H9 (cell line): ENCODE results near the gene PRKAG2. TPM values are rescaled to one million over a fixed set of nuclear protein-coding genes. Genes with fewer than 3 reads are reported as not detected.
"Not testable (repeated sequence)": the region's sequence is repeated elsewhere in the genome, so short reads cannot be mapped to it uniquely, and the experiment has no call there.

Experiments
- DNase-seq: peaks from one replicate; pipeline ENCODE4 v3.0.0-alpha.2; 2017
- H2AFZ ChIP-seq: one replicate; pipeline ENCODE4 v1.6.1; 2013; ENCODE audit warnings: mild to moderate bottlenecking, low read length, control low read depth, moderate library complexity
- H2AK5ac ChIP-seq: 2 replicates; pipeline ENCODE4 v1.6.1; 2013; ENCODE audit warnings: low read length, control low read depth, mixed read lengths; ENCODE audit not compliant: insufficient read length
- H2BK120ac ChIP-seq: one replicate; pipeline ENCODE4 v1.6.1; 2013; ENCODE audit warnings: low read depth, mild to moderate bottlenecking, low read length, control low read depth, inconsistent platforms; ENCODE audit not compliant: poor library complexity, severe bottlenecking
- H2BK12ac ChIP-seq: 2 replicates; pipeline ENCODE4 v1.6.1; 2013; ENCODE audit warnings: low read length, control low read depth, mixed read lengths, low read depth; ENCODE audit not compliant: insufficient read length
- H2BK15ac ChIP-seq: 2 replicates; pipeline ENCODE4 v1.6.1; 2013; ENCODE audit warnings: low read depth, low read length, control low read depth
- H2BK20ac ChIP-seq: one replicate; pipeline ENCODE4 v1.6.1; 2013; ENCODE audit warnings: low read depth, mild to moderate bottlenecking, low read length, control low read depth, inconsistent platforms; ENCODE audit not compliant: poor library complexity, severe bottlenecking
- H2BK5ac ChIP-seq: 2 replicates; pipeline ENCODE4 v1.6.1; 2013; ENCODE audit warnings: low read length, control low read depth, mixed read lengths; ENCODE audit not compliant: insufficient read length
- H3K14ac ChIP-seq: 2 replicates; pipeline ENCODE4 v1.6.1; 2013; ENCODE audit warnings: low read length, control low read depth; ENCODE audit not compliant: insufficient read depth
- H3K18ac ChIP-seq: 2 replicates; pipeline ENCODE4 v1.6.1; 2013; ENCODE audit warnings: low read depth, mild to moderate bottlenecking, mixed read lengths, low read length, control low read depth; ENCODE audit not compliant: insufficient read length
- H3K23ac ChIP-seq: 2 replicates; pipeline ENCODE4 v1.6.1; 2013; ENCODE audit warnings: low read length, control low read depth, mixed read lengths, low read depth; ENCODE audit not compliant: insufficient read length
- H3K23me2 ChIP-seq: 2 replicates; pipeline ENCODE4 v1.6.1; 2013; ENCODE audit warnings: low read depth, mild to moderate bottlenecking, mixed read lengths, low read length, control low read depth; ENCODE audit not compliant: insufficient read length, poor library complexity, severe bottlenecking
- H3K27ac ChIP-seq: 2 replicates; pipeline ENCODE4 v1.5.1; 2013; ENCODE audit warnings: low read length, control low read depth, mixed read lengths, low read depth; ENCODE audit not compliant: insufficient read length
- H3K27me3 ChIP-seq: 2 replicates; pipeline ENCODE4 v1.6.1; 2013; ENCODE audit warnings: low read length, control low read depth, inconsistent platforms; ENCODE audit not compliant: insufficient read depth
- H3K4ac ChIP-seq: 2 replicates; pipeline ENCODE4 v1.6.1; 2013; ENCODE audit warnings: low read depth, mild to moderate bottlenecking, control low read depth, inconsistent platforms, low read length, moderate library complexity
- H3K4me1 ChIP-seq: 2 replicates; pipeline ENCODE4 v1.6.1; 2013; ENCODE audit warnings: low read length, control low read depth, inconsistent platforms; ENCODE audit not compliant: insufficient read depth
- H3K4me2 ChIP-seq: 2 replicates; pipeline ENCODE4 v1.6.1; 2013; ENCODE audit warnings: low read length, control low read depth, mixed read lengths; ENCODE audit not compliant: insufficient read length, insufficient read depth
- H3K56ac ChIP-seq: 2 replicates; pipeline ENCODE4 v1.6.1; 2013; ENCODE audit warnings: low read depth, mild to moderate bottlenecking, mixed read lengths, low read length, control low read depth; ENCODE audit not compliant: insufficient read length
- H3K79me1 ChIP-seq: 2 replicates; pipeline ENCODE4 v1.6.1; 2013; ENCODE audit warnings: low read depth, mild to moderate bottlenecking, moderate library complexity, low read length, control low read depth, inconsistent platforms; ENCODE audit not compliant: insufficient read depth, poor library complexity, severe bottlenecking
- H3K79me2 ChIP-seq: 2 replicates; pipeline ENCODE4 v1.6.1; 2013; ENCODE audit warnings: low read length, control low read depth, inconsistent platforms; ENCODE audit not compliant: insufficient read depth
- H3K9ac ChIP-seq: 2 replicates; pipeline ENCODE4 v1.6.1; 2013; ENCODE audit warnings: low read length, control low read depth, mixed read lengths; ENCODE audit not compliant: insufficient read length; ENCODE audit errors: extremely low read depth
- H3K9me3 ChIP-seq: one replicate; pipeline ENCODE4 v1.6.1; 2013; ENCODE audit warnings: low read depth, low read length, inconsistent platforms; ENCODE audit not compliant: control insufficient read depth
- H3T11ph ChIP-seq: one replicate; pipeline ENCODE4 v1.6.1; 2013; ENCODE audit warnings: mild to moderate bottlenecking, low read length, control low read depth, inconsistent platforms
- H4K20me1 ChIP-seq: one replicate; pipeline ENCODE4 v1.6.1; 2013; ENCODE audit not compliant: control insufficient read depth, insufficient read length, insufficient read depth
- H4K5ac ChIP-seq: 2 replicates; pipeline ENCODE4 v1.6.1; 2013; ENCODE audit warnings: low read depth, mild to moderate bottlenecking, mixed read lengths, low read length, control low read depth; ENCODE audit not compliant: insufficient read length
- H4K8ac ChIP-seq: replicated peaks from 2 replicates; pipeline ENCODE4 v1.6.1; 2013; ENCODE audit warnings: low read length, control low read depth, mixed read lengths, low read depth; ENCODE audit not compliant: insufficient read length
- H4K91ac ChIP-seq: 2 replicates; pipeline ENCODE4 v1.6.1; 2013; ENCODE audit warnings: low read depth, mild to moderate bottlenecking, moderate library complexity, mixed read lengths, low read length, control low read depth; ENCODE audit not compliant: insufficient read length
- H3K27ac Mint-ChIP-seq, 3 experiments: 2 replicates in 2 of 3; 3 replicates in 1 of 3; pipeline ENCODE4 v1.8.0; 2020 to 2021; ENCODE audit warnings: mixed read lengths in 3 of 3, mild to moderate bottlenecking in 1 of 3, moderate library complexity in 1 of 3
- H3K27me3 Mint-ChIP-seq: 2 replicates; pipeline ENCODE4 v1.8.0; 2021; ENCODE audit warnings: low read depth, mild to moderate bottlenecking, moderate library complexity, mixed read lengths
- H3K36me3 Mint-ChIP-seq, 3 experiments: 2 replicates in 2 of 3; 3 replicates in 1 of 3; pipeline ENCODE4 v1.8.0; 2020 to 2021; ENCODE audit warnings: low read depth in 3 of 3, mixed read lengths in 3 of 3; ENCODE audit not compliant: insufficient read depth in 1 of 3
- H3K4me1 Mint-ChIP-seq, 2 experiments: 2 replicates each; pipeline ENCODE4 v1.8.0; 2020; ENCODE audit warnings: mixed read lengths in 2 of 2
- H3K4me3 Mint-ChIP-seq, 2 experiments: 2 replicates in 1 of 2; 3 replicates in 1 of 2; pipeline ENCODE4 v1.8.0; 2020 to 2021; ENCODE audit warnings: mild to moderate bottlenecking in 2 of 2, mixed read lengths in 2 of 2, moderate library complexity in 1 of 2
- H3K9me3 Mint-ChIP-seq, 2 experiments: 2 replicates in 1 of 2; 3 replicates in 1 of 2; pipeline ENCODE4 v1.8.0; 2020; ENCODE audit warnings: mild to moderate bottlenecking in 2 of 2, mixed read lengths in 2 of 2, moderate library complexity in 1 of 2
- WGBS: extraction: QIAGEN DNeasy Blood & Tissue Kit; methylation state at CpG from one replicate; pipeline ENCODE4 v1.1.7; 2013; ENCODE audit warnings: missing lambda C conversion rate, low lambda C conversion rate, mixed read lengths; ENCODE audit not compliant: insufficient read length; ENCODE audit errors: extremely low coverage; 5-methylcytosine and 5-hydroxymethylcytosine counted together
- total RNA-seq: library from RNA; stranded (reverse); gene quantifications from 2 replicates; pipeline ENCODE4 v1.2.1, GENCODE V29; 2021
- TF ChIP-seq, protein P1 (sequence below): fragments of 200-600 bp; sonication (generic); conservative IDR thresholded peaks from 3 replicates; pipeline ENCODE4 v1.8.0; 2021; ENCODE audit warnings: antibody characterized with exemption, mild to moderate bottlenecking

The PRKAG2 gene
- total RNA-seq, 1 experiment from 2014 or later, result 11.8 TPM

DNA sequence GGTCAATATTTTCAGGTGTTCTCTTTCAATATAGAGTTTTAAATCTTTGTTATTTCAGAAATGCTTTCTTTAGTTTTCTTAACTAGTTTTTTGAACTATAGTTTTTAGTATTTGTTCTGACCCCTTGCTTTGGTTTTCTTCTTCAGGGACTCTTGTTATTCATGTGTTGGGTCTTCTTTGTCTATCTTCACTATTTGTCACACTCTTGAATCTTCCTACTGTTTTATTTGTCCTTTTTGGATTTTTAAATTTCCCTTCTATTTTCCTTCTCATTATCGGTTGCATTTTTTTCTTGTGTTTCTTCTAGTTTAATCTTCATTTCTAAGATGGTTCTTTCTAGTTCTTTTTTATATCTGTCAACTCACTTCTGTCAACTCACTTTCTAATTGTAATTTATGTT, 37.1 kb upstream of the PRKAG2 start:
- H3K14ac ChIP-seq, result no peak overlapping the region
- no peak overlapping the region for H2BK20ac ChIP-seq
- peaks cover 4% of the 10 kb centered on the region for H3K27me3 Mint-ChIP-seq
- H2AFZ ChIP-seq, result no peak overlapping the region
- no peak overlapping the region for H3K27ac Mint-ChIP-seq
- no peak overlapping the region for H3K4me3 Mint-ChIP-seq
- H3K36me3 Mint-ChIP-seq, result peaks cover 0 to 12% (median 2%) of the 10 kb centered on the region in 3 experiments; a peak in 4 of 7 replicates
- no peak for DNase-seq
- H3K23ac ChIP-seq, result no peak overlapping the region
- H3K4ac ChIP-seq, result no peak overlapping the region
- H3K79me1 ChIP-seq, result no peaks in the 10 kb centered on the region
- no CpG with 5 or more reads among the region's 1 CpG for WGBS
- H3K9me3 ChIP-seq, result no peaks in the 10 kb centered on the region
- H3K79me2 ChIP-seq, result no peaks in the 10 kb centered on the region
- H3K4me2 ChIP-seq, result no peak overlapping the region
- TF ChIP-seq, protein P1, sequence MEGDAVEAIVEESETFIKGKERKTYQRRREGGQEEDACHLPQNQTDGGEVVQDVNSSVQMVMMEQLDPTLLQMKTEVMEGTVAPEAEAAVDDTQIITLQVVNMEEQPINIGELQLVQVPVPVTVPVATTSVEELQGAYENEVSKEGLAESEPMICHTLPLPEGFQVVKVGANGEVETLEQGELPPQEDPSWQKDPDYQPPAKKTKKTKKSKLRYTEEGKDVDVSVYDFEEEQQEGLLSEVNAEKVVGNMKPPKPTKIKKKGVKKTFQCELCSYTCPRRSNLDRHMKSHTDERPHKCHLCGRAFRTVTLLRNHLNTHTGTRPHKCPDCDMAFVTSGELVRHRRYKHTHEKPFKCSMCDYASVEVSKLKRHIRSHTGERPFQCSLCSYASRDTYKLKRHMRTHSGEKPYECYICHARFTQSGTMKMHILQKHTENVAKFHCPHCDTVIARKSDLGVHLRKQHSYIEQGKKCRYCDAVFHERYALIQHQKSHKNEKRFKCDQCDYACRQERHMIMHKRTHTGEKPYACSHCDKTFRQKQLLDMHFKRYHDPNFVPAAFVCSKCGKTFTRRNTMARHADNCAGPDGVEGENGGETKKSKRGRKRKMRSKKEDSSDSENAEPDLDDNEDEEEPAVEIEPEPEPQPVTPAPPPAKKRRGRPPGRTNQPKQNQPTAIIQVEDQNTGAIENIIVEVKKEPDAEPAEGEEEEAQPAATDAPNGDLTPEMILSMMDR, result no peak
- no peak overlapping the region for H4K5ac ChIP-seq
- no peak overlapping the region for H3K27ac ChIP-seq
- no peak overlapping the region for H3K9ac ChIP-seq
- H2BK15ac ChIP-seq, result no peak overlapping the region
- no peak overlapping the region for H3T11ph ChIP-seq
- no peak overlapping the region for H2AK5ac ChIP-seq
- no peaks in the 10 kb centered on the region for H3K4me1 ChIP-seq
- H3K27me3 ChIP-seq, result no peaks in the 10 kb centered on the region
- H3K4me1 Mint-ChIP-seq, result no peaks in the 10 kb centered on the region
- H3K23me2 ChIP-seq, result no peaks in the 10 kb centered on the region
- no peaks in the 10 kb centered on the region for H4K20me1 ChIP-seq
- no peak overlapping the region for H2BK5ac ChIP-seq
- no peak overlapping the region for H2BK12ac ChIP-seq
- H4K8ac ChIP-seq, result no peak overlapping the region
- H4K91ac ChIP-seq, result no peak overlapping the region
- no peak overlapping the region for H2BK120ac ChIP-seq
- peaks cover 7 to 14% of the 10 kb centered on the region in 2 experiments for H3K9me3 Mint-ChIP-seq
- no peak overlapping the region for H3K18ac ChIP-seq
- no peak overlapping the region for H3K56ac ChIP-seq

- no CpG with 5 or more reads among the region's 3 CpGs for WGBS
- Mint-ChIP-seq H3K36me3 (peaks cover 0 to 12% (median 2%) of the 10 kb centered on the region in 3 experiments; a peak in 4 of 7 replicates), H3K27me3 (peaks cover 15% of the 10 kb centered on the region), H3K9me3 (peaks cover 10 to 14% of the 10 kb centered on the region in 2 experiments)
- H2BK120ac ChIP-seq, H3K4me2 ChIP-seq, H4K91ac ChIP-seq, H3K27ac Mint-ChIP-seq, H2AFZ ChIP-seq, H3K4me1 ChIP-seq, H3K14ac ChIP-seq, H3K27ac ChIP-seq, H3K9ac ChIP-seq, H4K5ac ChIP-seq, H3K23me2 ChIP-seq, H3K9me3 ChIP-seq, H2AK5ac ChIP-seq, H3K79me2 ChIP-seq, H3K27me3 ChIP-seq, H3K4ac ChIP-seq, H3T11ph ChIP-seq, H2BK12ac ChIP-seq, H3K18ac ChIP-seq, H4K20me1 ChIP-seq, H3K56ac ChIP-seq, H4K8ac ChIP-seq, H3K4me1 Mint-ChIP-seq, DNase-seq, H2BK20ac ChIP-seq, H3K4me3 Mint-ChIP-seq, H2BK5ac ChIP-seq, H2BK15ac ChIP-seq, H3K79me1 ChIP-seq, H3K23ac ChIP-seq: not testable (repeated sequence)
Measured at GRCh38 chr7:151910655-151911054, 33.7 kb upstream of the PRKAG2 start.
